Upper lobe of left lung (tissue), 4 donors: ENCODE data around the gene NVL.

ENCODE experiments used
- CTCF ChIP-seq, 6 experiments: fragments of 450-650 bp in 4 of 6; fragments of 200-600 bp in 2 of 6; sonication (generic) in 2 of 6; IDR thresholded peaks; one replicate each; pipeline ENCODE4 v1.5.1; 2016 to 2019; ENCODE audit warnings: antibody characterized with exemption in 6 of 6
- EP300 ChIP-seq, 4 donors: sonication (generic); formaldehyde crosslinking; IDR thresholded peaks; one replicate each; pipeline ENCODE4 v1.5.1; 2017; ENCODE audit warnings: antibody characterized with exemption in 4 of 4, control low read depth in 2 of 4
- POLR2AphosphoS5 ChIP-seq, 2 donors: sonication (generic); formaldehyde crosslinking; IDR thresholded peaks; one replicate each; pipeline ENCODE4 v1.5.1; 2017; ENCODE audit warnings: antibody characterized with exemption in 2 of 2

- TF ChIP-seq POLR2AphosphoS5 (IDR thresholded peaks at IDR 0.05) (no peak), CTCF (IDR thresholded peaks at IDR 0.05) (no peak), EP300 (IDR thresholded peaks at IDR 0.05) (no peak)
Measured at GRCh38 chr1:224328644-224329043, 1.3 kb downstream of the NVL start.
